Measurements from ENCODE around the gene APOE. TPM values are rescaled to one million over a fixed set of nuclear protein-coding genes. Genes with fewer than 3 reads are reported as not detected.
"Not testable (repeated sequence)": the region's sequence is repeated elsewhere in the genome, so short reads cannot be mapped to it uniquely, and the experiment has no call there.

APOE gene
- total RNA-seq, 2 donors from 2014 or later = 36.3 to 78.9 TPM

GRCh38 chr19:44908074-44908835 is 2.7 kb downstream of the APOE start:
- Histone ChIP-seq H3K27ac (no peak overlapping the region), H3K4me1 (no peaks in the 10 kb centered on the region), H3K9me3 (no peaks in the 10 kb centered on the region), H3K4me3 (no peak overlapping the region), H3K9ac (ENCODE audit: low read depth in 2 of 2, low read length in 2 of 2) (no peak overlapping the region), H3K36me3 (no peaks in the 10 kb centered on the region), H3K27me3 (peaks cover 8% of the 10 kb centered on the region)
- intact Hi-C loops (cut with DNase I) = no loop called here
- no peak for TF ChIP-seq CTCF (IDR thresholded peaks at IDR 0.05)
- DNase-seq = no peak

GRCh38 chr19:44908836-44909261 is 3.3 kb downstream of the APOE start:
- H3K27ac ChIP-seq = no peak overlapping the region
- no peaks in the 10 kb centered on the region for H3K4me1 ChIP-seq
- H3K36me3 ChIP-seq = no peaks in the 10 kb centered on the region
- intact Hi-C loops (cut with DNase I) = no loop called here
- no peak for TF ChIP-seq CTCF (IDR thresholded peaks at IDR 0.05)
- H3K27me3 ChIP-seq = peaks cover 8% of the 10 kb centered on the region
- H3K9me3 ChIP-seq = no peaks in the 10 kb centered on the region
- no peak overlapping the region for H3K4me3 ChIP-seq
- no peak for DNase-seq
- no peak overlapping the region for H3K9ac ChIP-seq (ENCODE audit: low read depth in 2 of 2, low read length in 2 of 2)

GRCh38 chr19:44909775-44910174 is 4.2 kb downstream of the APOE start:
- DNase-seq = no peak
- Histone ChIP-seq H3K9me3 (no peaks in the 10 kb centered on the region), H3K27me3 (peaks cover 8% of the 10 kb centered on the region), H3K4me3 (no peak overlapping the region), H3K36me3 (no peaks in the 10 kb centered on the region), H3K27ac (no peak overlapping the region), H3K4me1 (no peaks in the 10 kb centered on the region), H3K9ac (ENCODE audit: low read depth in 2 of 2, low read length in 2 of 2) (no peak overlapping the region)
- TF ChIP-seq CTCF (IDR thresholded peaks at IDR 0.05) = no peak
- intact Hi-C loops (cut with DNase I) = no loop called here

- H3K9me3 ChIP-seq; H3K36me3 ChIP-seq; intact Hi-C loops (cut with DNase I); H3K4me3 ChIP-seq; H3K4me1 ChIP-seq; H3K27me3 ChIP-seq; H3K9ac ChIP-seq (ENCODE audit: low read depth in 2 of 2, low read length in 2 of 2); H3K27ac ChIP-seq; DNase-seq: not testable (repeated sequence)
Observed at GRCh38 chr19:44911896-44912295, 6.3 kb downstream of the APOE start.

GRCh38 chr19:44912854-44913253 is 7.3 kb downstream of the APOE start:
- Histone ChIP-seq H3K36me3 (no peaks in the 10 kb centered on the region), H3K27me3 (no peaks in the 10 kb centered on the region), H3K9ac (ENCODE audit: low read depth in 2 of 2, low read length in 2 of 2) (no peak overlapping the region), H3K4me1 (no peaks in the 10 kb centered on the region), H3K9me3 (no peaks in the 10 kb centered on the region), H3K4me3 (no peak overlapping the region), H3K27ac (no peak overlapping the region)
- intact Hi-C loops (cut with DNase I) = no loop called here
- DNase-seq = no peak
- TF ChIP-seq CTCF (IDR thresholded peaks at IDR 0.05) = no peak

GRCh38 chr19:44913512-44914432 is 8.2 kb downstream of the APOE start:
- H3K9me3 ChIP-seq; H3K4me1 ChIP-seq; H3K4me3 ChIP-seq; intact Hi-C loops (cut with DNase I); H3K27me3 ChIP-seq; DNase-seq; H3K9ac ChIP-seq (ENCODE audit: low read depth in 2 of 2, low read length in 2 of 2); H3K27ac ChIP-seq; H3K36me3 ChIP-seq: not testable (repeated sequence)

GRCh38 chr19:44914433-44915206 is 9.0 kb downstream of the APOE start, which contains the start of gene APOC1:
Gene APOC1 (plus strand): TSS chr19:44914608. CDS start chr19:44914892, 284 bp downstream.
- H3K36me3 ChIP-seq; H3K4me1 ChIP-seq; H3K27ac ChIP-seq; H3K27me3 ChIP-seq; intact Hi-C loops (cut with DNase I); H3K9me3 ChIP-seq: not testable (repeated sequence)
- Histone ChIP-seq H3K4me3 (peak within 1 kb of the TSS; percentile 48), H3K9ac (ENCODE audit: low read depth in 2 of 2, low read length in 2 of 2) (peak within 1 kb of the TSS; percentile 14 to 47)
- peak; percentile 86 for DNase-seq

Measured in colonic mucosa (tissue), 4 donors.